Right atrium auricular region (tissue), 2 donors: ENCODE results near the gene ILK. TPM values are rescaled to one million over a fixed set of nuclear protein-coding genes. Genes with fewer than 3 reads are reported as not detected.

ENCODE experiments used
- DNase-seq: peaks from one replicate; pipeline ENCODE4 v3.0.0-alpha.2; 2019; ENCODE audit warnings: low spot score
- H3K27ac ChIP-seq, 2 donors: fragments of 200-600 bp; sonication (generic); 1 replicate in 1 of 2; 2 replicates in 1 of 2; pipeline ENCODE4 v1.5.1; 2016 to 2019
- H3K27me3 ChIP-seq, 2 donors: fragments of 200-600 bp; sonication (generic); one replicate each; pipeline versions ENCODE4 v1.5.1 to v1.6.0; 2017 to 2019
- H3K36me3 ChIP-seq: fragments of 200-600 bp; sonication (generic); one replicate; pipeline ENCODE4 v1.5.1; 2016
- H3K4me1 ChIP-seq, 2 donors: fragments of 200-600 bp; sonication (generic); one replicate each; pipeline versions ENCODE4 v1.5.1 to v1.6.0; 2017 to 2019
- H3K4me3 ChIP-seq, 2 donors: fragments of 200-600 bp; sonication (generic); 1 replicate in 1 of 2; 2 replicates in 1 of 2; pipeline ENCODE4 v1.5.1; 2017 to 2019; ENCODE audit warnings: mild to moderate bottlenecking in 1 of 2, moderate library complexity in 1 of 2
- H3K9me3 ChIP-seq, 2 donors: fragments of 200-600 bp; sonication (generic); one replicate each; pipeline ENCODE4 v1.5.1; 2019
- CTCF ChIP-seq, 2 donors: fragments of 200-600 bp; sonication (generic); IDR thresholded peaks; one replicate each; pipeline ENCODE4 v1.5.1; 2019; ENCODE audit warnings: antibody characterized with exemption in 2 of 2
- total RNA-seq, 2 donors: library from RNA; depleted of rRNA; stranded (reverse); fragments of >200 nt; gene quantifications; one replicate each; pipeline ENCODE4 v1.1.0, GENCODE V29; 2016

Gene ILK
- total RNA-seq, 2 donors from 2014 or later: 142 to 193 TPM

DNA sequence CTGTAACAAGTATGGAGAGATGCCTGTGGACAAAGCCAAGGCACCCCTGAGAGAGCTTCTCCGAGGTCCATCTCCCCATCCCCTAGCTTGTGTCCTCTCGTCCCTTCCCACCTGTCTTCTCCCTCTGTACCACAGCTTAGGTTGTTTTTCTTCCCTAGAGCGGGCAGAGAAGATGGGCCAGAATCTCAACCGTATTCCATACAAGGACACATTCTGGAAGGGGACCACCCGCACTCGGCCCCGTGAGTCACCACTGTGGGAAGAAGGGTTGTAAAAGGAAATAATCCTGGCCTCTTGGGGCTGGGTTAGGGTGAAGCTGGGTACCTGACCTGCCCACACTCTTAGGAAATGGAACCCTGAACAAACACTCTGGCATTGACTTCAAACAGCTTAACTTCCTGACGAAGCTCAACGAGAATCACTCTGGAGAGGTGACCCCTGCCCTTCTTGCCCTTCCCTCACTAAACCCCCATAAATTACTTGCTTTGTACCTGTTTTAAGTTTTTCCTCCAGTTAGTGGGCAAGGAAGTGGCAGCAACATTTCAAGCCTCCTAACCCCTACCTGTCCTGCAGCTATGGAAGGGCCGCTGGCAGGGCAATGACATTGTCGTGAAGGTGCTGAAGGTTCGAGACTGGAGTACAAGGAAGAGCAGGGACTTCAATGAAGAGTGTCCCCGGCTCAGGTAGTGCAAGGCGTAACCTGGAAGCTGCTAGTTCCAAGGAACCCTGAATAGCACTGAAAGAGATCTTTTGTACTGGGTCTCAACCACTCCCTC, 5.3 kb downstream of the ILK start:
- Histone ChIP-seq H3K4me3 (no peak overlapping the region), H3K9me3 (no peaks in the 10 kb centered on the region), H3K36me3 (peaks cover 42% of the 10 kb centered on the region), H3K27ac (peak overlapping the region; percentile 23 to 96), H3K4me1 (peaks cover 0 to 75% of the 10 kb centered on the region in 2 donors), H3K27me3 (no peaks in the 10 kb centered on the region)
- DNase-seq: peak; percentile 53
- TF ChIP-seq CTCF (IDR thresholded peaks at IDR 0.05): no peak

DNA sequence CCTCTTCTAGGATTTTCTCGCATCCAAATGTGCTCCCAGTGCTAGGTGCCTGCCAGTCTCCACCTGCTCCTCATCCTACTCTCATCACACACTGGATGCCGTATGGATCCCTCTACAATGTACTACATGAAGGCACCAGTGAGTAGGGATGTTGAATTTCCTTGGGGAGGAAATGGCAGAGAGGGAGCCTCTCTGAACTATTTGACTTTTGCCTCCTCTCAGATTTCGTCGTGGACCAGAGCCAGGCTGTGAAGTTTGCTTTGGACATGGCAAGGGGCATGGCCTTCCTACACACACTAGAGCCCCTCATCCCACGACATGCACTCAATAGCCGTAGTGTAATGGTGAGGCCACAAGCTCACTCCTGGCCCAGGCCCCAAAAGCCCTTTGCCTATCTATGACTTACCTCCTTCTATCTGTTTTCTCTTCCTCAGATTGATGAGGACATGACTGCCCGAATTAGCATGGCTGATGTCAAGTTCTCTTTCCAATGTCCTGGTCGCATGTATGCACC, 6.0 kb downstream of the ILK start:
- Histone ChIP-seq H3K36me3 (peaks cover 42% of the 10 kb centered on the region), H3K4me3 (no peak overlapping the region), H3K27ac (peak overlapping the region in 1 of 2 donors; percentile 2), H3K4me1 (peaks cover 0 to 75% of the 10 kb centered on the region in 2 donors), H3K9me3 (no peaks in the 10 kb centered on the region), H3K27me3 (no peaks in the 10 kb centered on the region)
- no peak for TF ChIP-seq CTCF (IDR thresholded peaks at IDR 0.05)
- DNase-seq: peak; percentile 44

- no peak for TF ChIP-seq CTCF (IDR thresholded peaks at IDR 0.05)
- Histone ChIP-seq H3K4me1 (peaks cover 0 to 64% of the 10 kb centered on the region in 2 donors), H3K36me3 (peaks cover 50% of the 10 kb centered on the region), H3K27me3 (no peaks in the 10 kb centered on the region), H3K4me3 (no peak overlapping the region), H3K27ac (peak overlapping the region; percentile 97), H3K9me3 (no peaks in the 10 kb centered on the region)
- no peak for DNase-seq
Measured at GRCh38 chr11:6610591-6610990, 7.0 kb downstream of the ILK start.

DNA sequence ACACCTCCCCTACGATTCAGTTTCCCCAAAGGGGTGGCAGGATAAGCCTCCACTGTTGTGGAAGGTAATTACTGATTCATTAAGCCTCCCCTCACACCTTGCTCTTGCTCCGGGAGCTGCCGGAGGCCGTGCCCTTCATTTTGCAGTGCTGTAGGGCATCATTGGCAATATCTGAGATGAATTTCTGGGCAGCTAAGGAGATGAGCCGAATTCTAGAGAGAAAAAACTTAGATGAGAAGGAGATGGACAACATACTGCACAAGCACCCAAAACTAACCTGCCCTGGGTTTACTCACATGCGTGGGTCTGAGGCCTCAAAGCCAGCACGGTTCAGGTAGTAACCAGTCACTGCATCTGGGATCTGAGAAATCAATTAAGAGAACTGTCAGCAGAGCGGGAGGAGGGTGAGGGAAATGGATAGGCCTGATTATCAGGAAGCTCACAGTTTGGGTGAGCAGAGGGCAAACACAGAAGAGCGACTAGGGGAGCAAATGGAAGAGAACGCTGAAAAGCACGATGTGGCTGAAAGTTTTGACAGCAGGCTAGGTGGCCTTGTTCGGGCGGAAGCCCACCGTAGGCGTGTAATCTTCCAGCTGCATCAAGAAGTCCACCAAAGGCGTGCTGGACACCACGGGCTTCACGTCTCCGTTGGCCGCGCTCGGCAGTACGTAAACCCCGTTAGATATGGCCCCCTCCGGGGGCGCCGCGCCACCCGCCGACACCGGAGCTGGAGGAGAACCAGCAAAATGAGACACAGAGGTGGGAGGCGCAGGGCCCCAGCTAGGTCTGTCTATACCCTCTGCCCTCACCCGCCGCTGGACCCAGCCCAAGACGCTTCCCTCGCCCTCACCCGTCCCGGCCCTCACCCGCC, 7.8 kb downstream of the ILK start:
- H3K4me1 ChIP-seq: peaks cover 0 to 57% of the 10 kb centered on the region in 2 donors
- no peaks in the 10 kb centered on the region for H3K27me3 ChIP-seq
- peak overlapping the region; percentile 97 for H3K27ac ChIP-seq
- no peak for TF ChIP-seq CTCF (IDR thresholded peaks at IDR 0.05)
- H3K36me3 ChIP-seq: peaks cover 54% of the 10 kb centered on the region
- DNase-seq: no peak
- H3K9me3 ChIP-seq: no peaks in the 10 kb centered on the region
- H3K4me3 ChIP-seq: peak overlapping the region; percentile 66 to 83

GRCh38 chr11:6611963-6612212, 8.3 kb downstream of the ILK start:
- Histone ChIP-seq H3K36me3 (peaks cover 54% of the 10 kb centered on the region), H3K9me3 (no peaks in the 10 kb centered on the region), H3K27me3 (no peaks in the 10 kb centered on the region), H3K4me1 (peaks cover 0 to 51% of the 10 kb centered on the region in 2 donors), H3K27ac (peak overlapping the region; percentile 97), H3K4me3 (peak overlapping the region; percentile 66 to 83)
- no peak for DNase-seq
- no peak for TF ChIP-seq CTCF (IDR thresholded peaks at IDR 0.05)
